NCI-H748 treated with DMSO at 0.1 percent for 48 hours (cell line): ENCODE measurements around the gene GRM4.

Experiments used
- DNase-seq: peaks from one replicate; lab custom pipeline; 2025; lab: John Stamatoyannopoulos, UW

Gene GRM4

GRCh38 chr6:34142061-34142998, 3.6 kb downstream of the GRM4 start:
- DNase-seq: no peak

GRCh38 chr6:34140075-34140474, 5.8 kb downstream of the GRM4 start:
- no peak for DNase-seq

GRCh38 chr6:34138914-34139510, 6.9 kb downstream of the GRM4 start:
- DNase-seq: no peak

GRCh38 chr6:34138191-34138590, 7.7 kb downstream of the GRM4 start:
- no peak for DNase-seq

- no peak for DNase-seq
Observed at GRCh38 chr6:34135541-34135940, 10.3 kb downstream of the GRM4 start.

GRCh38 chr6:34132486-34133185, 13.3 kb downstream of the GRM4 start:
- no peak for DNase-seq

GRCh38 chr6:34131326-34132290, 14.3 kb downstream of the GRM4 start:
- peak; percentile 6 for DNase-seq

- DNase-seq: no peak
Observed at GRCh38 chr6:34130862-34131261, 15.0 kb downstream of the GRM4 start.

GRCh38 chr6:34129753-34130152, 16.1 kb downstream of the GRM4 start:
- no peak for DNase-seq

- no peak for DNase-seq
Observed at GRCh38 chr6:34128045-34128444, 17.8 kb downstream of the GRM4 start.

GRCh38 chr6:34126419-34126818, 19.5 kb downstream of the GRM4 start:
- DNase-seq: no peak

- DNase-seq: no peak
Observed at GRCh38 chr6:34125939-34126338, 19.9 kb downstream of the GRM4 start.

GRCh38 chr6:34120953-34121675, 24.8 kb downstream of the GRM4 start:
- DNase-seq: no peak

- no peak for DNase-seq
Observed at GRCh38 chr6:34115915-34116314, 30.0 kb downstream of the GRM4 start.

- DNase-seq: no peak
Observed at GRCh38 chr6:34115403-34115795, 30.5 kb downstream of the GRM4 start.

- no peak for DNase-seq
Observed at GRCh38 chr6:34114695-34115402, 31.0 kb downstream of the GRM4 start.

GRCh38 chr6:34113532-34113931, 32.4 kb downstream of the GRM4 start:
- DNase-seq: no peak

- DNase-seq: no peak
Observed at GRCh38 chr6:34112126-34112525, 33.8 kb downstream of the GRM4 start.

- DNase-seq: no peak
Observed at GRCh38 chr6:34110610-34111009, 35.3 kb downstream of the GRM4 start.

GRCh38 chr6:34108176-34108575, 37.7 kb downstream of the GRM4 start:
- DNase-seq: no peak
